HG03039 (cell line): ENCODE data around the gene RNF213.
"Not testable (repeated sequence)": the region's sequence is repeated elsewhere in the genome, so short reads cannot be mapped to it uniquely, and the experiment has no call there.

Source experiments
- ATAC-seq: cut with Tn5 transposase; IDR thresholded peaks from one replicate; pipeline ENCODE4 v1.9.1; 2021; ENCODE audit warnings: mild to moderate bottlenecking, moderate library complexity; ENCODE audit not compliant: unreplicated experiment

RNF213 gene

GRCh38 chr17:80248894-80249710, 11.6 kb upstream of the RNF213 start:
- ATAC-seq, result no peak

DNA sequence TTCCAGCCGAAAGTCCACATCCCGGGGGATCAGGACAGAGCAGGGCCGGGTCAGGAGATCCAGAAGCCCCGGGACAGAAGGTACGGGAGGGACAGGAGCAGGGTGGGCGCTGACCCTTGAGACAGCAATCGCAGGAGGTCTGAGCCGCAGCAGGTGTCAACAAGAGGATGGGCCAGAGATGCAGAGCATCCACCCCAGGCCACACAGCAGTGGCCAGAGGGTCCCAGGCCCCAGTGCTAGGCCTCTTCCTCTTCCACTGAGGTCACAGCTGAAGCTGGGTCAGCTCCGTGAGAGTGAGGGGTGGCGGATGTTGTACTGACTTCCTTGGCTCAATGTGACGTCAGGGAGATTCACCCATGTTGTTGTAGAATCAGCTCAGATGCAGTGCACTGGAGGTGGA, 8.7 kb upstream of the RNF213 start:
- ATAC-seq, result no peak

DNA sequence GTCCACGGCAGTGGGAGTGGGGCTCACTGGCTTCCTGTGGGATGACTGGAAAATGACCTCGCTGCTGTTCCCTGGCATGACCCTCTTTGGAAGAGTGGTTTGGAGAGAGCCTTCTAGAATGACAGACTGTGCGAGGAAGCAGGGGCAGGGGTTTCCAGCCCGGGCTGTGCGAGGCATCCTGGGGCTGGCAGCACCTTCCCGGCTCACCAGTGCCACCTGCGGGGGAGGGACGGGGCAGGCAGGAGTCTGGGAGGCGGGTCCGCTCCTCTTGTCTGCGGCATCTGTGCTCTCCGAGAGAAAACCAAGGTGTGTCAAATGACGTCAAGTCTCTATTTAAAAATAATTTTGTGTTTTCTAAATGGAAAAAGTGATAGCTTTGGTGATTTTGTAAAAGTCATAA, 7.8 kb upstream of the RNF213 start:
- no peak for ATAC-seq

- ATAC-seq, result no peak
Measured at GRCh38 chr17:80253631-80254395, 6.8 kb upstream of the RNF213 start.

GRCh38 chr17:80254396-80255251, 6.0 kb upstream of the RNF213 start:
- no peak for ATAC-seq

GRCh38 chr17:80256034-80256350, 4.7 kb upstream of the RNF213 start:
- no peak for ATAC-seq

- no peak for ATAC-seq
Measured at GRCh38 chr17:80257716-80258213, 2.9 kb upstream of the RNF213 start.

DNA sequence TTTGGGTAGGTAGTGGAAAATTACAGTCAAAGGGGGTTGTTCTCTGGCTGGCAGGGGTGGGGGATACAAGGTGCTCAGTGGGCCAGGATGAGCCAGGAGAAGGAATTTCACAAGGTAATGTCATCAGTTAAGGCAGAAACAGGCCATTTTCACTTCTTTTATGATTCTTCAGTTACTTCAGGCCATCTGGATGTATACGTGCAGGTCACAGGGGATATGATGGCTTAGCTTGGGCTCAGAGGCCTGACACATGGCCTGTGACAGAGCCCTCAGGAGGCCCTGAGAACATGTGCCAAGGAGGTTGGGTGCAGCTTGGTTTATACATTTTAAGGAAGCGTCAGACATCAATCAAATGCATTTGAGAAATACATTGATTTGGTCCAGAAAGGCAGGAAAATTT, 2.4 kb upstream of the RNF213 start:
- not testable (repeated sequence) for ATAC-seq

DNA sequence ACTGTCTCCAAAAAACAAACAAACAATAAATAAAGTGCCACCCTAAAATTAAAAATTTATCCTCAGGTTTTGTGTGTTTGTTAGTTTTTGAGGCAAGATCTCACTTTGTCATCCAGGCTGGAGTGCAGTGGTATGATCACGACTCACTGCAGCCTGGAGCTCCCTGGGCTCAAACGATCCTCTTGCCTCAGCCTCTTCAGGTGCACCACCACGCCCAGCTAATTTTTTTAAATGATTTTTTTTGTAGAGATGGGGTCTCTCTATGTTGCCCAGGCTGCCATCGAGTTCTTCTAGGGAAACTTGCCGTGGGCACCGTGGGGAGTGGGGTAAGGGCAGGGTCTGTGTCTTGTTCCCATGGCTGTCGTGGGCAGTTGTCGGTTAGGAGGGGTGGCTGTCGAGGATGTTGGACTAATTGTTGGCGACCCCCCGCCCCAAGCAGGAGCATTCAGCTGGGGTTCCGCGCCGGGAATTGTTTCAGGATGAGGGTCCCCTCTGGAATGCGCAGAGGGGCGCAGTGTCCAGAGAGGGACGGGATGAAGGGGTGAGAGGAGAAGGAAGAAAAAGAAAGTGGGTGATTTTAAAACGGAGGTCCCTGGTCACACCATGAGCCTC, 1.1 kb upstream of the RNF213 start:
- no peak for ATAC-seq

GRCh38 chr17:80260069-80260535, 550 bp upstream of the RNF213 start:
- peak; percentile 35 for ATAC-seq

GRCh38 chr17:80261159-80261894, 675 bp downstream of the RNF213 start:
- no peak for ATAC-seq

DNA sequence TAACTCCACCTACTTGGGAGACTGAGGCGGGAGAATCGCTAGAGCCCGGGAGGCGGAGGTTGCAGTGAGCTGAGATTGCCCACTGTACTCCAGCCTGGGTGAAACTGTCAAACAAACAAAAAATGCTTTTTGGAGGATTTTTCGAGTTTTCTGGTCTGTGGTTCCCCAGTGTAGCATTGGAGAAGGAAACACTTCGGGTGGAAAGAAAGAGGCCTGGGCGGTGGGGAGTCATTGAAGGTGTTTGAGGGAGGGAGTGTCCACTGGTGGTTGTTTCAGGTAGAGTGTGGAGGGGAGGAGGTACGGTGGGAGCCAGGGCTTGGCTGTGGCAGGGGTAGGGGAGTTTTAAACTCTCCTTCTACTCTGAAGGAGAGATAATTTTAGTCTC, 1.2 kb downstream of the RNF213 start:
- ATAC-seq, result no peak

GRCh38 chr17:80262291-80262690, 1.6 kb downstream of the RNF213 start:
- ATAC-seq, result no peak

GRCh38 chr17:80262775-80263244, 2.2 kb downstream of the RNF213 start:
- no peak for ATAC-seq

DNA sequence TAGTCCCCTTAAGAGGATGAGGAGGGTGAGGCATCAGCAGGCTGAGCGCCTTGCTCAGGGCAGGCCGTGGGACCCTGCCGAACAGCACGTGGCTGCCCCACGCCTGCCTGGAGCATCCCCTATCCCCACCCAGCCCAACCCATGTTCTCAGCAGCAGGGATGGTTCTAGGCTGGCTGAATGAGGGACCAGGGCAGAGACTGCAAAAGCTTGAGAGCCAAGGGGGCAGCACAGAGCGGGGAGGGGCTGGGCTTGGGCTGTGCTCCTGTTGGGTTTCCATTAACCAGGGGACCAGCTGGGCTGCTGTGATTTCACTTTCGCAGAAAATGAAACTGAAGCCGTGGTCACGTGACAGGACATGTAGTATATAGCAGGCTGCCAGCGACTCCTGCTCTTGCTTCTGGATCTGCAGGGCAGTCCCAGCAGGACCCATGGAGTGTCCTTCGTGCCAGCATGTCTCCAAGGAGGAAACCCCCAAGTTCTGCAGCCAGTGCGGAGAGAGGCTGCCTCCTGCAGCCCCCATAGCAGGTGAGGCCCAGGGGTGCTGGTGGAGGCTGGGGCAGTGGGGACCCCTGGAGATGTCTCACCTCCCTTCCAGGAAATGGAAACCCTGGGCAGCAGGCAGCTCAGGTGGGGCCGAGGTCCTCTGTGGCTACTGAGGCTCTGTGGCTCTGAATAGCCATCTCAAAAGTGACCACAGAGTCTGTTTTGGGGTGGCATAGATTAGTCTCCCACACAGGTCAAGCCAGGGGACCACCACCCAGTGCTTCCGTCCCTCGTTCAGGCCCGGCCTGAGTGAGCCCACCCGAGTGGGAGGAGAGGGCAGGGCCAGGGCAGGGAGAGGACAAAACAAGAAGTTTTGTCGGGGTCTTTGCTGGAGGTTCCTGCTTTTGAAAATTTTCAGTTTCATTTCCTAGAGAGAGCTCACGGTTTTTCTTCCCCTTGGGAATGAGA, 2.9 kb downstream of the RNF213 start:
- ATAC-seq, result no peak

DNA sequence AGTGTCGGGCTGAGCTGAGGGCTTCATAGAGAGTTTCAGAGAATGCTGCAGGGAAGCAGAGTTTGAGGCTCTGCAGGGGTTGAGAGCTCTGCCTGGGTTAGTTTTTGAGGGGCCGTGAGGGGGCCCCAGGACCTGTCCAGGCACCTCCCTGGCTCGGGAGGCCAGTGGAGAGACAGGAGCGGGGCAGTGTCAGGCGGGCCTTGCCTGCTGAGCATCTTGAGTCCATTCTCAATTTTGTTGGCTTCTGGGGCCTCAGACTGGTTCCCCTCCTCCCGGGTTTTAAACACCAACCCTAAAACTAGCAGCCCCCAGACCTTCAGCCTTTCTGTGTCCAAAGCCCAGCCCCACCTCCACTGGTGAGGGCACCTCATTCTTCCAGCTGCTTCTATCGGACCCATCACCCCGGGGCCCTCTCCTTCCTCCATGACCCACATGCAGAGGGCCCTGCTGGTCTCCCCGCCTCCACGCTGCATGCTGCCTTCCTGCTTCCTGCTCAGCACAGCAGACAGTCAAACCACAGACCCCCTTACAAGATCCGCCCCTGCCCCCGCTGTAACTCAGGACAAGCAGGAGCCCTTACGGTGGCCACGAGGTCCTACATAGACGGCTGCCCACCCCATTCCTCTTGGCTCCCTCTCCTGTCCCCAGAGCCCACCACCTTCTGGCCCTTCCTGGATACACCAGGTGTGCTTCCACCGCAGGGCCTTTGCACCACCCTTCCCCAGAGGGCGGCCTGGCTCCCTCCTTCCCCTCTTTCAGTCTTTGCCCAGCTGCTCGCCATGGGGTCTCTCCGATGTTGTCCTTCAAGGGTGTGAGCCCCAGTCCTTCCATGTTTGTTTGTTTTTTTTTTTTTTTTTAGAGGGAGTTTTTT, 3.8 kb downstream of the RNF213 start:
- no peak for ATAC-seq

- ATAC-seq, result no peak
Measured at GRCh38 chr17:80265205-80266068, 4.8 kb downstream of the RNF213 start.
